Activated naive CD4-positive, alpha-beta T cell treated with anti-CD3 and anti-CD28 coated beads for 36 hours (primary cell): ENCODE results near the gene BBS1. TPM values are rescaled to one million over a fixed set of nuclear protein-coding genes. Genes with fewer than 3 reads are reported as not detected.

Experiments used
- CTCF ChIA-PET: fragments of 350-600 bp; sonication (Branson Sonifier 250); formaldehyde crosslinking; loops from one replicate; lab custom pipeline; 2021; ENCODE audit warnings: antibody characterized with exemption; lab: Charles Lee
- DNase-seq: peaks from one replicate; pipeline ENCODE4 v3.0.0-alpha.2; 2020
- H3K27ac Mint-ChIP-seq: one replicate; pipeline ENCODE4 v1.8.0; 2021; ENCODE audit warnings: mild to moderate bottlenecking, mixed read lengths
- H3K27me3 Mint-ChIP-seq: one replicate; pipeline ENCODE4 v1.8.0; 2021; ENCODE audit warnings: low read depth, mixed read lengths
- H3K36me3 Mint-ChIP-seq: one replicate; pipeline ENCODE4 v1.8.0; 2021; ENCODE audit warnings: low read depth, mixed read lengths
- H3K4me1 Mint-ChIP-seq: one replicate; pipeline ENCODE4 v1.8.0; 2021; ENCODE audit warnings: low read depth, mixed read lengths
- H3K4me3 Mint-ChIP-seq: one replicate; pipeline ENCODE4 v1.8.0; 2021; ENCODE audit warnings: mild to moderate bottlenecking, moderate library complexity, mixed read lengths
- H3K9me3 Mint-ChIP-seq: one replicate; pipeline ENCODE4 v1.8.0; 2021; ENCODE audit warnings: mixed read lengths
- intact Hi-C: fragments of 100-400 bp; cut with micrococcal nuclease; formaldehyde crosslinking; loops from one replicate; pipeline ENCODE4 v1.15.1; 2023
- total RNA-seq, 2 experiments: library from RNA; stranded (reverse); gene quantifications; one replicate each; pipeline ENCODE4 v1.2.3, GENCODE V29; 2021

Gene BBS1
- total RNA-seq, 2 experiments from 2014 or later, result 10.1 to 10.9 TPM

DNA sequence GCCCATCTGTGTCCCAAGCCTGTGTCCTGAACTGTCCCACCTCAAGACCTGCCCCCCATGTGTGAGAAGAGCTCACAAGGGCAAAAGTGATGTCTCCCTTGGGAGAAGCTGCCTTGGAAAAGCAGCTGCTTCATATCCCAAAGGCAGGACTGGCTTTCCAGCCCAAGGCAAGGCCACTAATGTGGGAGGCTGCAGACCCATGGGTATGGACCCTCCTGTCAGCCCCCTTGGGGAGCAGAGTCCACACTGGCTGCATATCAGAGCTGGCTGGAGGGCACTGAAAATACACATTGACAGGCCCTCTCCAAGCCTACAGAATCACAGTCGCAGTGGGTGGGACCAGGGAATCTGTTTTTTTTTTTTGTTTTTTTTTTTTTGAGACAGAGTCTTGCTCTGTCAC lies 41.0 kb upstream of the BBS1 start:
- no peak overlapping the region for H3K27ac Mint-ChIP-seq
- H3K36me3 Mint-ChIP-seq, result no peaks in the 10 kb centered on the region
- no peak overlapping the region for H3K4me3 Mint-ChIP-seq
- H3K9me3 Mint-ChIP-seq, result no peaks in the 10 kb centered on the region
- CTCF ChIA-PET, result interaction anchor here (0.6 to 3.8 kb wide), 4 partner anchors 9 to 73 kb away, joined by 4 to 16 read pairs (median 6); partner anchors contain the start of genes DPP3 and MRPL11
- no peak for DNase-seq
- peaks cover 23% of the 10 kb centered on the region for H3K4me1 Mint-ChIP-seq
- no peaks in the 10 kb centered on the region for H3K27me3 Mint-ChIP-seq
- intact Hi-C loops, result no loop called here

DNA sequence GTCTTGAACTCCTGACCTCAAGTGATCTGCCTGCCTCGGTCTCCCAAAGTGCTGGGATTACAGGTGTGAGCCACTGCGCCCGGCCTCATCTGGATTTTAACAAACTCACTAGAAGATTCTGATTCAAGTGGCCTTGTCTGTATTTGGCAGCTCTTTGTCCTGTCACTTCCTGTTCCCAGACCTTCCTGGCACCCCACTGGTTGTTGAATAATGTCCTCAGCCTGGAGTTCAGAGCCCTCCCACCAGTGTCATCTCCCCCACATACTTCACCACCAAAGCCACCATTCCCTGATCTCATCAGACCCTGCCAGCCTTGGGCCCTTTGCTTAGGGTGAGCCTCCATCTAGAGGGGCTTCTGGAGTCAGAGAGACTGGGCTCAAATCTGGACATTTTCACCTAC lies 40.4 kb upstream of the BBS1 start:
- Mint-ChIP-seq H3K27me3 (no peaks in the 10 kb centered on the region), H3K9me3 (no peaks in the 10 kb centered on the region), H3K36me3 (no peaks in the 10 kb centered on the region), H3K4me1 (peaks cover 23% of the 10 kb centered on the region), H3K4me3 (no peak overlapping the region), H3K27ac (no peak overlapping the region)
- CTCF ChIA-PET, result interaction anchor here (0.6 to 3.8 kb wide), 4 partner anchors 9 to 161 kb away, joined by 4 to 16 read pairs (median 6); partner anchors contain the start of genes DPP3 and MRPL11
- DNase-seq, result no peak
- intact Hi-C loops, result no loop called here

DNA sequence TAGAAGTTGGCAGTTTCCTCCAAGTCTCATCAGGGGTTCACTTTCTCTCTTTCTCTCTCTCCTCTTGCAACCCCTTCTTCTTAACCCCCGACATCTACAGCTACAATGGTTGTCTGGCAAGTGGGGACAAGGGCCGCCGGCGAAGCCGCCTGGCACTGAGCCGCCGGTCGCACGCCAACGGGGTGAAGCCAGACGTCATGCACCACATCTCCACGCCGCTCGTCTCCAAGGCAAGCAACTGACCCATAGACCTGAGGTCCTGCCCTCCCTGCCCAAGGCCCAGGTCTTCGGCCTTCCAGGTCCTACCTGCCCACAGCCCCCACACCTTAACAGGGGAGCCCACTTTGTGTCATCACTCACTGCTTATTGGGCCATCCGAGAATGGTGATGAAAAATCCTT lies 39.3 kb upstream of the BBS1 start:
- Mint-ChIP-seq H3K4me1 (peaks cover 17% of the 10 kb centered on the region), H3K9me3 (no peaks in the 10 kb centered on the region), H3K27me3 (no peaks in the 10 kb centered on the region), H3K36me3 (no peaks in the 10 kb centered on the region), H3K4me3 (no peak overlapping the region), H3K27ac (no peak overlapping the region)
- intact Hi-C loops, result no loop called here
- DNase-seq, result no peak
- CTCF ChIA-PET, result no interaction called here

DNA sequence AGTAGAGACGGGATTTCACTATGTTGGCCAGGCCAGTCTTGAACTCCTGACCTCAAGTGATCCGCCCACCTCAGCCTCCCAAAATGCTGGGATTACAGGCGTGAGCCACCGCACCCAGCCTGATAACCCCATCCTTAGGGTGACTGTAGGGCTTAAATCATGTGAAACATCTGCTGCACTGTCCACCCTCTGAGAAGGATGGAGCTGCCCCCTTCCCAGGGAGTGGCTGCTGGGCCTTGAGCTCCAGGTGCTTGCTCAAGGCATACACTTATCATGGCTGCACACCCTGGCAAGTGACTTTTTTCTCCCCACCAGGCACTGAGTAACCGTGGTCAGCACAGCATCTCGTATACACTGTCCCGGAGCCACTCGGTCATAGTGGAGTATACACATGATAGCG lies 38.4 kb upstream of the BBS1 start:
- no peak overlapping the region for H3K27ac Mint-ChIP-seq
- intact Hi-C loops, result no loop called here
- no peaks in the 10 kb centered on the region for H3K36me3 Mint-ChIP-seq
- no peak for DNase-seq
- CTCF ChIA-PET, result no interaction called here
- no peaks in the 10 kb centered on the region for H3K9me3 Mint-ChIP-seq
- H3K4me3 Mint-ChIP-seq, result no peak overlapping the region
- no peaks in the 10 kb centered on the region for H3K27me3 Mint-ChIP-seq
- peaks cover 12% of the 10 kb centered on the region for H3K4me1 Mint-ChIP-seq

DNA sequence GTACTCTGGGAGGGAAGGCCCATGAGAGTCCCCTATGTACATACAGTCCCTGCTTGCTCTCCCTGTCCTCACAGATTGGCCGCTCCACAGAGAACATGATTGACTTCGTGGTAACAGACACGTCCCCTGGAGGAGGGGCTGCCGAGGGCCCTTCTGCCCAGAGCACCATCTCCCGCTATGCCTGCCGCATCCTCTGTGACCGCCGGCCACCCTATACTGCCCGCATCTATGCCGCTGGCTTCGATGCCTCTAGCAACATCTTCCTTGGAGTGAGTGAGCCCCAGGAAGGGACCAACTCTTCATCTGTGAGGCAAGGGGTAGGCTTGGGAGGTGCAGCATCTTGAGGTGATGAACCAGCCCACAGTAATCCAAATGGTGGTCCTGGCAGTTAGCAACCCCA lies 37.3 kb upstream of the BBS1 start:
- Mint-ChIP-seq H3K36me3 (no peaks in the 10 kb centered on the region), H3K9me3 (no peaks in the 10 kb centered on the region)

DNA sequence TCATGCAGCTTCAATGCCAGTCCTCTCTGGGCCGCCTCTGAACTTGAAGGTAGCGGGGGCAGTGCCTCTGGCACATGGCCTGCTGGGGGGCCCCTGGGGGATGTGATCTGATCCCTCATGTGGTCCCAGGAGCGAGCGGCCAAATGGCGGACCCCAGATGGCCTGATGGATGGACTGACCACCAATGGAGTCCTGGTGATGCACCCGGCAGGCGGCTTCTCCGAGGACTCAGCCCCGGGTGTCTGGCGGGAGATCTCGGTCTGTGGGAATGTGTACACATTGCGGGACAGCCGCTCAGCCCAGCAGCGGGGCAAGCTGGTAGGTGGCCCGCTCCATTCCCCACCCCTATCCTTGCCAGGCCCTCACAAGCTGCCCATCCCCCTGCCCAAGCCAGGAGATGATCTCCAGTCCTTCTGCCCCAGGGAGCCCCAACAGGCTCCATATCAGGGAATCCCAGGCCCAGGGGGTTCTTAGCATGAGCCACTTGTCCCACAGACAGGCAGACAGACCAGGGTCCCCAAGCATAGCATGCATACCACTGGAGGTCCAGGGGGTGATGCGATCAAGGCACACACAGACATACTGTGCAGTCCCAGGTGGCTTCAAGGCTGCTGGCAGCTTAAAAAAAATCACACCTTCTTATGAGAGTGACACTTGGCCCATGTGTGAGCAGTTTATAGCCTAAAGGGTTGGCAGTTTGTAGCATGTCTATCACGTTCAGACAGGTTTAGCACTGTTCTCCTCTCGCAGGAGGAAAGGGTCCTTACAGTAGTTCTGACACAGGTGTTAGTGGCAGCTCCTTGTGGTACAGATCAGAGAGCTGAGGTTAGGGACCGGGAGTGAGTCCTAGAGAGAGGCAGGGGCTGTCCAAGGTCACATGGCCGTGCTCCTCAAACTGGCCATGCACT lies 36.6 kb upstream of the BBS1 start:
- intact Hi-C loops, result no loop called here
- CTCF ChIA-PET, result no interaction called here
- Mint-ChIP-seq H3K4me3 (no peak overlapping the region), H3K36me3 (no peaks in the 10 kb centered on the region), H3K27me3 (no peaks in the 10 kb centered on the region), H3K9me3 (no peaks in the 10 kb centered on the region), H3K27ac (no peak overlapping the region), H3K4me1 (peaks cover 3% of the 10 kb centered on the region)
- DNase-seq, result no peak

More for the DNA sequence above, 37.3 kb upstream of the BBS1 start:
- no peak for DNase-seq
- Mint-ChIP-seq H3K4me1 (peaks cover 3% of the 10 kb centered on the region), H3K4me3 (no peak overlapping the region), H3K27ac (no peak overlapping the region), H3K27me3 (no peaks in the 10 kb centered on the region)
- CTCF ChIA-PET, result no interaction called here
- intact Hi-C loops, result no loop called here

DNA sequence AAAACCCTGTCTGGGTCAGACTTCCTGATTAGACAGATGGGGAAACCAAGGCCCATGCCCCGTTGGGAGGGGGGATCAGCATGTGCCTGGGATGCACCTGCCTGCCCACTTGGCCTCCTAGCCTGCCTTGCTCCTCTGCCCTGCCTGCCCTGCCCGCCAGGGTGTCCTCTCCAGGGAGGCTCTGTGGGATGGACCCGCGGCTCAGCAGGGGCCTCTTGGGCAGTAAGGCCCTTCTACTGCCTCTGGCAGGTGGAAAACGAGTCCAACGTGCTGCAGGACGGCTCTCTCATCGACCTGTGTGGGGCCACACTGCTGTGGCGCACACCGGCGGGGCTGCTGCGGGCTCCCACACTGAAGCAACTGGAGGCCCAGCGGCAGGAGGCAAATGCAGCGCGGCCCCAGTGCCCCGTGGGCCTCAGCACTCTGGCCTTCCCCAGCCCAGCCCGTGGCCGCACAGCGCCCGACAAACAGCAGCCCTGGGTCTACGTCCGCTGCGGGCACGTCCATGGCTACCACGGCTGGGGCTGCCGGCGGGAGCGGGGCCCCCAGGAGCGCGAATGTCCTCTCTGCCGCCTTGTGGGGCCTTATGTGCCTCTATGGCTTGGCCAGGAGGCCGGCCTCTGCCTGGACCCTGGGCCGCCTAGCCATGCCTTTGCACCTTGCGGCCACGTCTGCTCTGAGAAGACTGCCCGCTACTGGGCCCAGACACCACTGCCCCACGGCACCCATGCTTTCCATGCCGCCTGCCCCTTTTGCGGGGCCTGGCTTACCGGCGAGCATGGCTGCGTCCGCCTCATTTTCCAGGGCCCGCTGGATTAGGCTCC lies 34.9 kb upstream of the BBS1 start:
- CTCF ChIA-PET, result no interaction called here
- no peak overlapping the region for H3K27ac Mint-ChIP-seq
- intact Hi-C loops, result no loop called here

DNA sequence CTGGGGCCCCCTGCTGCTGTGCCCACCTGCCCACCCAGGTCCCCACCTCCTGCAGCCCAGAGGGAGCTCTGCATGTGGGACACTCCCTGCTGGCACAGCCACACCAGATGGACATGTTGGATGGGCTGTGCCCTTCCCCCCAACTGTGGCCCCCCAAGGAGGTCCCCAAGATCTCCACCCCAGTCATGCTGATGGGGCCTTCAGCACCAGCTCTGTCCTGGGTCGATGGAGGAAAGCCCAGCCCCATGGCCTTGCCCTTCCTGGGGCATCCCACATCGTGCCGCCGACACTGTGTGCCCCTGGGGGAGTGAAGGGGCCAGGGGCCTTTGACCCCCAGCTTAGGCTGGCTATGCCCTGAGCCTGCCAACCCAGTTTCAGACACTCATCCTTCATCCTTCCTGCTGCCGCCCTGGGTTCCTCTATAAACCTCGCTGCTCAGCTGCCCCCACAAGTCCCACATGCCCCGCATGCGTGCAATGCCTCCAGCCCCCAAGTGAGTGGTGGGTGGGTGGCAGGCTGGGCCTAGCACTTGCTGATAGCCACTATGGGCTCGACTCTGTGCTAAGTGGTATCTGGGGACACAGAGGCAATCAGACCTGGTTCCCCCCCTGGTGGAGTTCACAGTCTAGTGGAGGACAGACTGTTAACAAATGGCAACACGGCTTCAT lies 34.1 kb upstream of the BBS1 start:
- peaks cover 15% of the 10 kb centered on the region for H3K4me1 Mint-ChIP-seq
- intact Hi-C loops, result no loop called here
- H3K27me3 Mint-ChIP-seq, result no peaks in the 10 kb centered on the region
- H3K9me3 Mint-ChIP-seq, result no peaks in the 10 kb centered on the region
- DNase-seq, result no peak
- H3K27ac Mint-ChIP-seq, result no peak overlapping the region
- CTCF ChIA-PET, result no interaction called here
- no peaks in the 10 kb centered on the region for H3K36me3 Mint-ChIP-seq
- H3K4me3 Mint-ChIP-seq, result no peak overlapping the region

More for the DNA sequence above, 34.9 kb upstream of the BBS1 start:
- DNase-seq, result no peak
- peaks cover 9% of the 10 kb centered on the region for H3K4me1 Mint-ChIP-seq
- H3K36me3 Mint-ChIP-seq, result no peaks in the 10 kb centered on the region
- H3K4me3 Mint-ChIP-seq, result no peak overlapping the region
- H3K27me3 Mint-ChIP-seq, result no peaks in the 10 kb centered on the region
- H3K9me3 Mint-ChIP-seq, result no peaks in the 10 kb centered on the region

DNA sequence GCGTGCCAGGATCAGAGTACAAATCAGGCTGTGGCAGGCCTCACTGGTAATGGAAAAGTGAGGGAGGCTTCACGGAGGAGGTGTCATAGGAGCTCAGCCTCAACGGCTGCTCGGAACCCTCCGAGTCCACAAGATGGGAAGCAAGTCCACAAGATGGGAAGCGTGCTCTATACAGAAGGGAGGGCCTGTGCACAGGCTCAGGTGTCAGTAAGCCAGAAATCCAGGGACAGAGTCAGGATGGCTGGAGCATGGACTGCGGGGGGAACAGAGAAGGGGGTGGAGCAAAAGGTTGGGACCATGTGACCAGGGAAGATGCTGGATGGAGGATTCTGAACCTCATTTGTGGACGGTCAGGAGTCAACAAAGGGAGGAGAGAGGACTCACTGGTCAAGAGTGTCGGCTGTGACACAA lies 33.6 kb upstream of the BBS1 start:
- no peak for DNase-seq
- Mint-ChIP-seq H3K9me3 (no peaks in the 10 kb centered on the region), H3K4me3 (no peak overlapping the region), H3K27ac (no peak overlapping the region), H3K36me3 (no peaks in the 10 kb centered on the region), H3K27me3 (no peaks in the 10 kb centered on the region), H3K4me1 (peaks cover 17% of the 10 kb centered on the region)
- intact Hi-C loops, result no loop called here
- CTCF ChIA-PET, result no interaction called here

DNA sequence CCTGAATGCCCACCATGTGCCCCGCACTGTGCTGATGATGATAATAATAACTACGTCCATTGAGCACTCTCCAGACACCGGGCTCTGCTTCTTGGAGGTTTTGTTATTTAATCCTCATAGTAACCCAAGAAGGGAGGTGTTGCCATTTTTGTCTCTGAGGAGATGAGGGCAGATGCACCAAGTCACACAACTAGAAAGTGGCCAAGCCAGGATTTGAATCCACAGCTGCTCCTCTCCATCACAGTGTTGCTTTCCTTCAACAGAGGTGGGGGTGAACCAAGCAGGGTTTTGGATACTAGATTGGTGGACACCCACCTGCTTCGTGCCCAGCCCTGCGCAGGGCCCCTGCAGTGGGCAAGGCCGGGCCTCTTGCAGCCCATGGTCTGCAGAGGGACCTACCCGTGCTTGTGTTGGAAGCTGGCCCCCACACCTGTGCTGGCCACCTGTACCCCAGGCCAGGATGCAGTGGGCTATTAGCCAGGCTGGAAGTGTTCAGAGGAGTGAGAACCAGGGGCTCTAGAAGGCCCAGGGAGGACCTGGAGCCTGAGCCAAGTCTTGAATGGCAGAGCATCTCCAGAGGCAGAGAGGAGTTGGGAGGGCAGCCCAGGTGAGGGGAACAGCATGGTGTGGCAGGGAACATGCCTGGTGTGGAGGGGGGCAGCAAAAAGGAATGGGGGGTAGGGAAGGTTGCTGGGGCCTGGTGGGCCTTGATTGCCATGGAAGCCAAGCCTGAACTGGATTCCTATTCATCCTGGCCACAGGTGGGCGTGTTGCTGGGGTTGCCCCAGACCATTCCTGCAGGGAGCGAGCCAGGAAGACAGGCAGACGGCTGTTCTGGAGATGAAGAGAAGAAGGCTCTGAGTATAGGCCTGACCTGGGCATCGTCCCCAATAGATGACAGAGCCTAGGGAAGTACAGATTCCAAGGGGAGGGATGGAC lies 32.9 kb upstream of the BBS1 start:
- H3K4me3 Mint-ChIP-seq, result no peak overlapping the region

DNA sequence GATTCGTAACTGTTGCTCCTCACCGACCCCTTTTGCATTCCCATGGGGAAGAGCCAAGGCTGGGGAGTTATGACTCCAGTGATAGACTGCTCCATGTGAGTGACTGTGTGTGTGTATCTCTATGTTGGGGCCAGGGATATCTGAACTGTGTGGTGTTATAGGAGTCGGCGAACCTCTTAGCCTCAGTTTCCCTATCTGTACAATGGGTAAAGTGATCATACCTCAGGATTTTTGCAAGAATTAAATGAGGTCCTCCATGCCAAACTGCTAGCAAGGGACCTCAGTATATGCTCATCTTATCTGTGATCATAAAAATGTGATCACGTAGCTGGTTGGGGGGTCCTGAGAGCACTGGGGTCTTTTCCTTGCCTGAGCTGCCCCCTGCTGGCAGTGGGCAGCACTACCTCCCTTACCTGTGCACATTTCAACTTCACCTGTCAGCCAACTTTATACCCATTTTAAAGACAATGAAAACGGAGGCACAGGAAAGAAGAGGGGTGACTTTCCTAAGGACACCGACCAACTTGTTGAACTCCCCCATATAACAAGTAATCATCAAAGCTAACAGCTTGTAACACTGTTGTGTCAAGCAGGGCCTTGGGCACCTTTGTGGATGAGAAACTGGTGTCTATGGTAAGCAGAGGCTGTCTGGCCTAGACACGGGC lies 31.6 kb upstream of the BBS1 start:
- peak overlapping the region; percentile 89 for H3K4me3 Mint-ChIP-seq
- DNase-seq, result peak; percentile 42
- peaks cover 25% of the 10 kb centered on the region for H3K4me1 Mint-ChIP-seq
- no peaks in the 10 kb centered on the region for H3K27me3 Mint-ChIP-seq
- peak overlapping the region; percentile 71 for H3K27ac Mint-ChIP-seq
- no peaks in the 10 kb centered on the region for H3K9me3 Mint-ChIP-seq
- CTCF ChIA-PET, result interaction anchor here (1.2 to 1.9 kb wide), 5 partner anchors 11 to 200 kb away, joined by 3 to 16 read pairs (median 6); partner anchors contain the start of genes MRPL11, NPAS4 and PELI3
- peaks cover 3% of the 10 kb centered on the region for H3K36me3 Mint-ChIP-seq
- intact Hi-C loops, result loop anchor here (1.0 kb wide), 1 partner anchor 71 kb away; no protein-coding TSS in a partner anchor

More for the DNA sequence above, 32.9 kb upstream of the BBS1 start:
- Mint-ChIP-seq H3K27me3 (no peaks in the 10 kb centered on the region), H3K4me1 (peaks cover 21% of the 10 kb centered on the region), H3K9me3 (no peaks in the 10 kb centered on the region), H3K27ac (peak overlapping the region; percentile 51), H3K36me3 (peaks cover 3% of the 10 kb centered on the region)
- DNase-seq, result no peak
- intact Hi-C loops, result no loop called here
- CTCF ChIA-PET, result interaction anchor here (0.6 to 1.9 kb wide), 2 partner anchors 10 to 106 kb away, joined by 4 to 16 read pairs; partner anchors contain the start of gene PELI3
